ENCODE measurements around the gene CUL1.

The CUL1 gene

GRCh38 chr7:148802101-148802493, 103.4 kb downstream of the CUL1 start:
- FAIRE-seq = no peak
- TF ChIP-seq CTCF (IDR thresholded peaks at IDR 0.05; ENCODE audit: insufficient read depth, missing control alignments) = no peak

GRCh38 chr7:148803094-148803493, 104.4 kb downstream of the CUL1 start:
- FAIRE-seq = no peak
- no peak for TF ChIP-seq CTCF (IDR thresholded peaks at IDR 0.05; ENCODE audit: insufficient read depth, missing control alignments)

More at GRCh38 chr7:148802101-148802493, 103.4 kb downstream of the CUL1 start:
- DNase-seq (ENCODE audit: insufficient read length, low spot score) = no peak

GRCh38 chr7:148804343-148805235, 105.9 kb downstream of the CUL1 start:
- FAIRE-seq = no peak
- DNase-seq (ENCODE audit: insufficient read length, low spot score) = no peak
- TF ChIP-seq CTCF (IDR thresholded peaks at IDR 0.05; ENCODE audit: insufficient read depth, missing control alignments) = no peak

More at GRCh38 chr7:148803094-148803493, 104.4 kb downstream of the CUL1 start:
- DNase-seq (ENCODE audit: insufficient read length, low spot score) = no peak

GRCh38 chr7:148806187-148806586, 107.5 kb downstream of the CUL1 start:
- TF ChIP-seq CTCF (IDR thresholded peaks at IDR 0.05; ENCODE audit: insufficient read depth, missing control alignments) = no peak
- DNase-seq (ENCODE audit: insufficient read length, low spot score) = no peak
- no peak for FAIRE-seq

- FAIRE-seq (no peak), DNase-seq (ENCODE audit: insufficient read length, low spot score) (no peak)
- TF ChIP-seq CTCF (IDR thresholded peaks at IDR 0.05; ENCODE audit: insufficient read depth, missing control alignments) = no peak
These were observed 108.7 kb downstream of the CUL1 start for GRCh38 chr7:148807436-148807835.

- FAIRE-seq (no peak), DNase-seq (ENCODE audit: insufficient read length, low spot score) (no peak)
- no peak for TF ChIP-seq CTCF (IDR thresholded peaks at IDR 0.05; ENCODE audit: insufficient read depth, missing control alignments)
These were observed 111.2 kb downstream of the CUL1 start for GRCh38 chr7:148809856-148810255.

- no peak for FAIRE-seq
- no peak for DNase-seq (ENCODE audit: insufficient read length, low spot score)
- no peak for TF ChIP-seq CTCF (IDR thresholded peaks at IDR 0.05; ENCODE audit: insufficient read depth, missing control alignments)
These were observed 113.2 kb downstream of the CUL1 start for GRCh38 chr7:148811892-148812291.
